ENCODE measurements around the gene ZNF275.
"Not testable (repeated sequence)": the region's sequence is repeated elsewhere in the genome, so short reads cannot be mapped to it uniquely, and the experiment has no call there.

ZNF275 gene

DNA sequence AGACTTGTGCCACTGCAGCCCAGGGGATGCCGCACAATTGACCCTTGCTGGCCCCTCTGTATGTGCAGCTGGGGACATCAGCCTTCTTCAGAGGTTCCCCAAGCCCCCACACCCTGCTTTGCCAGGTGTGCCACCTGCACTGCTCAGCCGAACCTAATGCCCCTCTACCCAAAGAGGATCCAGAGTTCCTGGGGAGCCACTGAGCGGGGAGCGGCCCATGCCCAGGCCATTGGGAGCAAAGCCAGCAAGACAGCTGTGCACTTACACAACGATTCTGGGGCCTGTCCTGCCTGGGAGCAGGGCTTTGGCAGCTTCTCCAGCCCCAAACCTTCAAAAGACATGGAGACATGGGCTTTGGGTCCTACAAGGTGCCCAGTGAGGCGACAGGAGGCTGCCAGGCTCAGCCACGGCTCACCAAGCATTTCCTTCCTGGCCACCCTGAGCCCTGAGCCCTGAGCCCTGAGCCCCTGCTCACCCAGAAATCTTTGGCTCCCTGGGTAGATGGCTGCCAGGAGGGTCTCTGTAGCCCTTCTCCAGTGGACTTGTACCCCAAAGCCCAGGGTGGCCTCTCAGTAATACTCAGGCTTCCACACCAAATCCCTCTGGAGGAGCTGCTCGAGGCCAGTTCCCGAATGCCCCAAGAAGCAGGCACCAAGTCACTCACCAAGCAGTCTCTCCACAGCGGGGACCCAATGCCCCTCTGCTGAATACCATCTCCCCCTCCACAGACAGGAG, 54.2 kb downstream of the ZNF275 start:
- DNase-seq (ENCODE audit: low read depth) = no peak

DNA sequence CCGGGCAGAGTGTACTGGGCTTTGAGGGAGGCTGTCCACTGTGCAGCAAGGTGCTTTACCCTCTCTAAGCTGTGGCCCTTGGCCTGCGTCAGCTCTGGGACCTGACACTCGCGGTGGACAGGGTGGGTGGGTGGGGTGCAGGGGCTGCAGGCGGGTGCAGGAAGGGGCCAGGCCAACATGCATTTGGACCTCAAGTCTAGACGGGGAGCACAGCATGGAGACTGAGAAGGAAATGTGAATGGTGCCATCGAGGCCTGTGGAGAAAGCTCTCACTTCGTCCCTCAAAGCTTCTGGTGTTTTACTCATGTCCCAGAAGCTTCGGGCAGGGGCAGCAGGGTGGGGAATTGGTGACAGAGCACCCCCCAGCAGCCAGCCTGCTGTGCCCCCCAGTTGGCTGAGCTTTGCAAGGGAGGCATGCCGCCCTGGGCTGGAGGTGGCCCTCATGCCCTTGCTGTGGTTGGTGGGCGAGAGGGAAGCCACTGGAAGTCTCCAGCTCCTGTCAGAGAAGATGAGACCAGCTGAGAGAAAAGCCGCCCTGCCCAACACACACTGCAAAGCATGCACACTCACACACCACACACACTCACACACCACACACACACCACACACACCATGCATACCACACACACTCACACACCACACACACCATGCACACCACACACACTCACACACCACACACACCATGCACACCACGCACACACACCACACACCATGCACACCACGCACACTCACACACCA, 54.9 kb downstream of the ZNF275 start:
- DNase-seq (ENCODE audit: low read depth) = no peak

DNA sequence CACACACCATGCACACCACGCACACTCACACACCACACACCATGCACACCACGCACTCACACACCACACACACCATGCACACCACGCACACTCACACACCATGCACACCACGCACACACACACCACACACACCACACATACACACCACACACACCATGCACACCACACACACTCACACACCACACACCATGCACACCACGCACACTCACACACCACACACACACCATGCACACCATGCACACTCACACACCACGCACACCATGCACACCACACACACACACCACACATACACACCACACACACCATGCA, 55.5 kb downstream of the ZNF275 start:
- not testable (repeated sequence) for DNase-seq (ENCODE audit: low read depth)

DNA sequence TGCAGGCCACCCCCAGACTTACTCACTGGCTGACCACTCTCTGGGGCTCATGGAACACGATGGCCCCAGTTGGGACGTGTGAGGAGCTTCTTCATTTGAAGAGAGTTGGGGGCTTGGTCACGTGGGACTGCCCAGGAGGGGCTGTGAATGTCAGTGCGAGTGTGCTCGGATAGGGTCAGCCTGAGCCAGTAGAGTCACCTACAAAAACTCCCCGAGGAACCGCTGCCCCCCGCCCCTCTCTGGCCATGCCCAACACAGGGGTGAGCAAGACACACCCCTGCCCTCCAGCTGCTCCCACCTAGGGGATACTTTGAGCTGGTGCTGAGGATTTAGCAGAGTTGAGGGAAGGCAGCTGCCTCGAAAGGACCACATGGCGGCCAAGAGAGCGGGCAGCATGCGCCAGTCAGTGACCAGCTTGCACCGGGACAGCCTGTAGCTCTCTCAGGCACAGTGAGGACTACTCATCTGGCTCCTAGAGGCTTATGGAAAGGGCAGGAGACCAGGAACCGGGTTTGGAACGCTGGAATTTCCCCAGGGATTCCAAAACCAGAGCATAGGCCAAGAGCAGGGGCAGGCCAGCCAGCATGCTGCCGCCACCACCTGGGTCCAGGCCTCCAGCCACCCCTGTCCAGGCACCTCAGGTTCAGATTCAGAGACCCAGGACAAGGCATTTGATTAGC, 58.8 kb downstream of the ZNF275 start:
- DNase-seq (ENCODE audit: low read depth) = no peak

DNA sequence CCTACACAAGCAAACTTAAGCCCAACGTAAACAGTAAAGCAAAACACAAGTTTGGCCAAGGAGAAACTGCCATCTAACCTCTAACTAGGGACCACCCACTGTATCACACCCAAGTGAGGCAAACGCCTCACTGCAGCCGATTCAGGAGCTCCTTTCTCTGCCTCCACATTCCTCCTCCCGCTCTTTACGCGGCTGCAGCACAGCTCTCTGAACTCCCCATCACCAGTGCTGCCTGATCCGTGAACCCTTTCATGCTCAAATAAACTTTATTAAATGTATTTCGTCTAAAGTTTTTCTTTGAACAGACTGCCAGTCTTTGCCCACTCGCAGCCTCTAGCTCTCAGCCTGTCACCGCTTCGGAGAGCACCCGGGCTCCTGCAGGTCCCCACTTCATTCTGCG, 60.7 kb downstream of the ZNF275 start:
- DNase-seq (ENCODE audit: low read depth) = no peak

DNA sequence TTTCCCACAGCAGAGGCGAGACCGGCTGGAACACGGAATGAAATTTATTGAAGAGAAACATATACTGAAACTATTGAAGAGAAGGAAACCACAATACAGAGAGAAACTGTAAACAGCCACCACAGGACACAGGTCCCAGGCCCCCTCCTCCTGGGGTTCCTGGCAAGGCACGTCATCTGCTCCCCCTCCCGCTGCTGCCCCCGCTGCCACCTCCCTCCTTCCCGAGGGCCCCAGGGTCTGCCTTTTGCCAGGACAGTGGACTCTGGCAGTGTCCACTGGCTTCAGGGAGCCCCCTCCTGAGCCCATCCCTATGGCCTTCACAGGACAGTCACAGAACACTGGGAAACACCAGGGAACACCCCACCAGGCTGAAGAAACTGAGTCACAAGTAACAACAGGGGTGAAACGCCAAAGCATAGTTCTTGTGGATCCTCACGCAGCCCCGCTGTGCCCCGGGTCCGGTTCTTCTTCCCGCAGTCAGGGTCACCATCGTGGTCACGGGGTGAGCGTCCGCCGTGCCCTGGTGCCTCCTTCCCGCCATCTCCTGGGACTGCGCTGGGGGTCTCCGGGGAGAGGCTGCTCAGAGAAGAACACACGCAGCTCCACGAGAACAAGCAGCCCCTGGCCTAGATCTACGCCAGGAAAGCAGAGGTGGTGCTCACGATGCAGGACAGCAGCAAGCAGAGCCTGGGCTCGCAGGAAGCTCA, 61.8 kb downstream of the ZNF275 start:
- no peak for DNase-seq (ENCODE audit: low read depth)

DNA sequence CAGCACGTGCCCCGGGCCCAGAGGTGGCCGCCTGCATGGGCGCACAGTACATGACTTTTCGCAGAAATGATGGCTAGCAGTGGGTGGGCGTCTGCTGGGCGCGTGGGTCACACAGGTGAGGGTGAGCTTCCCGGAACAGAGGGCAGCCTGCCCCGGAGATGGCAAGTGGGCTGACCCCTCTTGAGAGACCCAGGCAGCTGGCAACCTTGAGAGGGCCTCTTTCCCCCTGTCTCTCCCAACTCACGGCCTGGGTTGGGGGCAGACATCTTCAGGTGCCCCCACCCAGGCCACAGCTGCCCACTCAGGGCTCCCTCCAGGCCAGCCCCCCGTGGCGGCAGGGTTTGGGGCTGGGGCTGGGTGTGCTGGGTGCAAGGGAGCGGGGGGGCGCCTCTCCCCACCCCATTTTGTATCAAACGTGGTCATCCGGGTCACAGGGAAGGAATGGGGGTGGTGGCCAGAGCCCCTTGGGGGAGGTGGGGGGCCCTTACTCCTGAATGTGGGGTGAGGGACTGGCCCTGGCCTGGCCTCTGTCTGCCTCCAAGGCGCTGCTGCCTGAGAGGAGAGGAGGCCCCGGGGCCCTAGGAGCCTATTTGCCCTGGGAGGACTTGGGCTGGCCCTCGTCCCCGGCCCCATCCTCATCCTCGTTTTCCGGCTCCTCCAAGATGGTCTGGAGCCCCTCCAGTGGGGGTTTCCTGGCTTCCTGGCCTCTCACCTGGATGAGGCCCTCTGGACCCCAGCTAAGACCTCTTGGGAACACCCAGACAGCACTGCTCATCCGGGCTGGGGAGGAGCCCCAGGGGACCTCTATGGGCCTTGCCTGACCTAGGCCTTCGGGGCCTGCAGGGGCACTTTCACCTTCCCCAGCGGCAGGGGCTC, 62.6 kb downstream of the ZNF275 start:
- no peak for DNase-seq (ENCODE audit: low read depth)

DNA sequence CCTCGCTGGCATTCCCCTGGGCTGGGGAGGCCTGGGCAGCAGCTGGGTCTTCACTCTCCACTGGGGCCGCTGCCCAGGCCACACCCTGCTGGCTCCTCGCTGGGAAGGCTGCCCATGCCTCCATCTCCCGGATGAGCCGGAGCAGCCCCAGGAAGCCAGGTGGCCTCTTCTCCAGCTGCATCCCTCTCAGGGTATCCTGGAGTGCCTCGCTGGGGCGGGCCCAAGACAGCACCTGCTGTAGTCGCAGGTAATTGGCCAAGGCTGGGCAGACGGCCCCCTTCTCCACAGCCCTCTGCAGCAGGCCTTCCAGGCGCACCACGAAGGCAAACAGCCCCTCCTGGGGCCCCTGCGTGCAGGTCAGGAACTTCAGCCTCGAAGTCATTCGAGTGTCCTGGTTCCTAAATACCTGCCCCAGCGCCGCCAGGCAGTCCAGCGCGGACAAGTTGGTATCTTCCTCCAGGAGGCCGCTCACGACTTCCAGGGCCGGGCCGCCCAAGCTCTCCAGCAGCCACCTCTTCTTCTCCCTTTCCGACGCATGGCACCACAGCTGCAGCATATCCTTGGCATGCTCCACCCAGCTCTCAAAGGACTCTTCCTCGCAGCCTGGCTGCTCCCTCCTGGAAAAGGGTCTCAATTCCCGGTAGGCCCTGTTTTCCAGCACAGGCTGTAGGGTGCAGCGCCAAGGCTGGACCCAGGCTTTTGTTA, 63.5 kb downstream of the ZNF275 start:
- no peak for DNase-seq (ENCODE audit: low read depth)

DNA sequence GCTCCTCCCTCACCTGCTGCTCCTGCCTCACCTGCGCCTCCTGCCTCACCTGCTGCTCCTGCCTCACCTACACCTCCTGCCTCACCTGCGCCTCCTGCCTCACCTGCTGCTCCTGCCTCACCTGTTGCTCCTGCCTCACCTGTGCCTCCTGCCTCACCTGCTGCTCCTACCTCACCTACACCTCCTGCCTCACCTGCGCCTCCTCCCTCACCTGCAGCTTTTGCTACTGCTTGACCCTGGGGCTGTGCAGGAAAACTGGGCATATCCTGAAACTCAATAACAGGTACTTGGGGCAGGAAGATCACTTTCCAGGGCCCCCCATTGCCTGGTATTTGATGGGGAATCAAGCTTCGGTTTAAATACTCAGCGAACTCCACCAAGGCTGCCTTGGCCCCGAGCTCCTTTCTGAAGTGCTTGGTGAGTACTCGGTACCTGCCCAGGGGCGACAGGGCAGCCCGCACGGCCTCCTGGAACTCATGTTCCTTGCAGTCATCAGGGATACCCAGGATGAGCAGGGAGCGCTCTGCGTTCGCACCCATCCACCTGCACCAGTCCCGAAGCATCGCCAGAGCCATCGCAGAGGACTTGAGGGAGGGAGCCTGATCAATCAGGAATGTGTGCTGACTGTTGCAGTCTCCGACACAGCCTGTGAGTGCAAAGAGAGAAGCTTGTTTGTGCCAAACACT, 64.5 kb downstream of the ZNF275 start:
- no peak for DNase-seq (ENCODE audit: low read depth)

DNA sequence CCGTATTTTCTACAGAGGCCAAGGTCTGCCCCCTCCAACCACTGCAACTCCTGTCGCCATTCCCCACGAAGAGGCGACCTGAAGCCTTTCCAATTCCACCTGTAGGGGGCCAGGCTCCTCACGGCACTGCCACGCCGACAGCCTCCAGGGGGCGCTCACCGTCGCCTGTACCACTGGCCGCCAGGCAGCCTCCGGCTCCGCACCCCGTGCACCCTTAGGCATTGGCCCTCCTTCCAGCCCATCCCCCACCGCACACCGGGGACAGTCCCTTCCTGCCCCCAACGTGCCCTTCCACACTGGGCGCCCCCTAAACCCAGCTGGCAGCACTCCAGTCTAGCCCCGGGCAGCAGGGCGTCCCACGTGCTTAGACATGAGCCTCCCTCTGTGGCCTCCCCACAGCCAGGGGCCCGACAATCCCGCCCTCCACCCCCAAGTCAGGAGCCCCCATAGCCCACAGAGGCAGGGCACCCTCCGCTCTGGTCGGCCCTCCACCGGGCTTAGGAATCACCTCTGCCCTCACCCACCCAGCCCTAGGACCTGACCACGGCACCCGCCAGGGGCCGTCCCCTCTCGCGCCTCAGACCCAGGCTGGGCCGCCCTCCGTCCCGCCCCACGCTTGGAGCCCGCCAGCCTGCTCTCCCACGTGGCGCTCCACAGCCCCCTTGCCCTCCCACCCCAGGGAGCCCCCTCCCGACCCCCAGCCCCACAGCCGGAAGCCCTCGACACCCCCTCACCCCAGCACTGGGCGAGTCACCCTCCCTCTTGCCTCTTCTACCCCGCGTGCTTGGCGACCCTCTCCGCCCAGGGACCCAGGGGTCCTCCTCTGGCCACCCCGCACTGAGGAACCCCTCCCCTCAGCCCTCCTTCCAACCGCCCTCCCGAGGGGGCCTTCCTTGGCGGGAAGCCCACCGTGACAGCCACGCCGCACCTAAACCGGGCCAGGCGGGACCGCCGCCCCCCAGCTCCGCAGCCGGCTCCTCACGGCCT, 66.5 kb downstream of the ZNF275 start:
- DNase-seq (ENCODE audit: low read depth) = no peak

DNA sequence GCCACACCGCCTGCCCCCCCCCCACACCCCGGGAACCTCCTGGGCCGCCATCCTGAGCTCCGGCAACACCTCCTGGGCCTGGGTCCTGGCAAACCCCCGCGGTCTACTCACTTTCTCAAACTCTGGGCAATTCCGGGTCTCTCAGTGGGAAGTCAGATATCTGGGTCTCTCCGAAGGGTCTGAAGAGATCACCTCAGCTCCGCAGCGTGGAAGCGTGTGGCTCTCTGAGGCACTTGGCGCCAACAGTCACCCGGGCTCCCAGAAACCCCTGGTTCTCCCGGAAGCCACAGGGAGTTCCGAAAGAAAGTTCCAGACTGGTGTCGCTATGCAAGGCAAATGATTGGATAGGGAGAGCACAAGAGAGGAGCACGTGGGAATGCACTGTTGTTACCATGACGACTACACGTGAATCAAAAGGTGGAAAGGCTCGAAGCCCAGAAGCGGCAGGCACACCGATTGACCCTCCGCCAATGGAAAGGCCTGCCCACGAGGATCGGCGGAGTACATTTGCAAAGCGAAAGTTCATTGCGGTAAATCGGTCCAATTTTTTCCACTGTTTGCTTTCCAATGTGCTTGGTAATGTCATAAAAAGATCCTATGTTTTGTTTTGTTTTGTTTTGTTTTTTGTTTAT, 67.3 kb downstream of the ZNF275 start, which contains the start of gene PNMA6E:
PNMA6E (minus strand) TSS at position 218 of the 632 bp plus-strand sequence. CDS start 2,501 bp downstream, outside the sequence.
- DNase-seq (ENCODE audit: low read depth) = no peak

Measured in GM04504 (cell line).